Measurements from ENCODE around the gene CD8B2.
A peak's percentile ranks its signal among the peaks of the same experiment; 100 is the strongest.
"Not testable (repeated sequence)": the region's sequence is repeated elsewhere in the genome, so short reads cannot be mapped to it uniquely, and the experiment has no call there.

Gene CD8B2

DNA sequence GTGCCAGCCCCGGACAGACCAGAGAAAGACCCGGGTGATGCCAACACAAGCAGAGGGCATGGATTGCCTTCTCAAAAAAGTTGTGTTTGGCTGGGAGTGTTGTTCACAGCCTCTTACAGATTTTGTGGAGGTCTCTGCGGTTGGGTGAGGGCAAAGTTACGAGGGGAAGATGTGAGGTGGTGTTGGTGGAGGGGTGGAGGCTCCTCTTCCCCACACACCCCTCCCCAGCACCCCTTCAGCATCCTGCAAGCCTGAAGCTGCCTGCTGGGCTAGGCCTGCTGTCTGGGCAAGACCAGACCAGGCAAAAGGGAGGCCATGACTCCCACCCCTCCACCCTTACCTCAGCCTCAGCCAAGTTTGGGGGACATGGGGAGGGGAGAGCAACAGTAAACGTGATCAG lies 26.2 kb downstream of the CD8B2 start:
- not testable (repeated sequence) for DNase-seq

DNA sequence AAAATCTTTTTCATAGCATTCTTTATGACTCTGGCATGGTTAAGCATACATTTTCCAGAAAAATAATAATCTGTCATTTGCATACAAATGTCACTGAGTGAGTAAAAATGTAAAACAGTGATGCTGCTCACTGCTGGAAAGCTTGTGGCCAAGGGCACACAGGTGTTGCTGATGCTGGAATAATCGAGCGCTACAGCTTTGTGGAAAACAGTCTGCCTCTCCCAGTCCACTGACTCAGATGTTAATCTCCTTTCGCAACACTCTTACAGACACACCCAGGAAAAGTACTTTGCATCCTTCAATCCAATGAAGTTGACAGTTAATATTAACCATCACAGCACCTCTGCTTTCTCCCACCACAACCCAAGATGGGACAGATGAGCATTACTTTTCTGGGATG lies 27.7 kb downstream of the CD8B2 start:
- DNase-seq: not testable (repeated sequence)

DNA sequence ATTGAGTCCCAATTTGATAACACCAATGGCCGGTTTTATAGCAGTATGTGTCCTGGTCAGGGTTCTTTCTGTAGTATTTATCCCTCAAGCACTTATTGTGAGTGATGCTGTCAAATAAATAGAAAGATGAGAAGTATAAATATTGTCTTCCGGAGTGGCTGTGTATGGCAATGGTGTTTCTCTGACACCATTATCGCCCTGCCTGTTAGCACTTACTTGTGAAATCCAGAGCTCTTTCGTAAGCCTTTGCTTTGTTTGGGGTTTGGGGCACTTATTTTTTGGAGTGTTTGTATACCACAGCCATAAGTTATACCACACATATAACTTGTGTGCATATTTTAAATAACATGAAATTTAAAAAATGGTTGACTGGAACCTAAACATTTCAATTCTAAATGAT lies 29.3 kb downstream of the CD8B2 start:
- no peak for DNase-seq

DNA sequence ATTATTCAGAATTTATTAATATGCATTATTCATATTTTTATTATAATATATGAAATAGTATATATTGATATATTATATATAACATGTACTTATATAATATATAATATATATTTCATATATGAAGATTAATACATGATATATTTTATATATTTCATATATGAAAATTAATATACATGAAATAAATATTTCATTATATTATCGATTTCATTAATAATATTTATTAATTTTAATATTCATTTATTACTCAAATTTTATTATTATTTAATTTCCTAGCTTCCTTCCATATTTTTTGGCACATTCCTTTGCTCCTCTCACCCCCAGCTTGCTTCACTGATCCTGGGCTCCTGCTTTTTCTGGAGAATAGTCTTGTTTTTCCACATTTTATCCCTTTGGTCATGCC lies 29.7 kb downstream of the CD8B2 start:
- no peak for DNase-seq

DNA sequence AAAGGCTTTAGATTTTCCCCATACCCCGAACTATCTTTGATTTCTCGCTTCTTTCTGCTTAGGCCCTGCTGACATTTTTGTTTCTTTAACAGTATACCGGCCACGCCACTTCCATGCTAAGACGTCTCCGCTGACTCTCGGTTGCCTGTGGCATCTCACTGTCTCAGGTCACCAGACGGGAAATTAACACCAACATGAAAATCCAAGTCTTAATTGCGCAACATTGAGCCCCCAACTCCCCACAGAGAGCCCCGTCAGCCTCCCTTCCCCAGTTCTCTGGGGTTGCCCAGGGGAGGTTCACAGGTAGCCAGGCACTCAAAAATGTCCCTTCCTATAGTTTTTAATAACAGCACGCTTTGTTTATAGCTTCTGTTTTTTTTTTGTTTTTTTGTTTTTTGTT lies 30.2 kb downstream of the CD8B2 start:
- DNase-seq: no peak

DNA sequence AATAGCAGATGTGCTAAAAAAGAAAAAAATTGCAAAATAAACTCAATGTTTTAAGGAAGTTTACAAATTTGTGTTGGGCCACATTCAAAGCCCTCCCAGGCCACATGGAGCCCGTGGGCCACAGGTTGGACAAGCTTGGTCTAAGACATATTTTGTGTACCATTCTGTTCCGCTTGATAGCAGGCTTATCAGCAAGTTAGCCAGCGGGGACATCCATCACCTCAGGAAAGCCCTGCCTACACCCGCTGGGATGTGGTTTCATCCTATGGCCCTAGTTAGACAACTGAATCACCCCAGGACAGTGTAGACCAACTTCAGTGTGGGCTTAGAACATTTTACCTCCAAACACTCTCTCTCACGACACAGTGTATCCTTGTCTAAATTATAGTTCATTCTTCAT lies 32.6 kb downstream of the CD8B2 start:
- no peak for DNase-seq

DNA sequence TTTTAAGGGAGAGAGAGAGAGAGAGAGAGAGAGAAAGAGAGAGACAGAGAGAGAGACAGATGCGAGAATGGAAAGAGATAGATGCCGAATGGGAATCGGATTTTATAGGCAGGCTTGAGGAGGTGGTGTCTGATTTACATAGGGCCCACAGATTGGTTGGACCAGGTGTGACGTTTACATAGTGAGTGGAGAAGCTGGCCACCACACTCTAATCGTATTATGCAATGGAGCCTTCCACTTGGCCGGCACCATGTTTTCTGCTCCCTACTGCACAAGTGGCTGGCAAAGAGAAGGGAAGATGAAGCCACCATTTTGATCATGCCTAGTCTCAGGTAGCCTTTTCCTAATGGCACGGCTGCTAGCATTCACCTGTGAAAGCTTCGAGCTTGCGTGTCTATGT lies 33.9 kb downstream of the CD8B2 start:
- DNase-seq: no peak

DNA sequence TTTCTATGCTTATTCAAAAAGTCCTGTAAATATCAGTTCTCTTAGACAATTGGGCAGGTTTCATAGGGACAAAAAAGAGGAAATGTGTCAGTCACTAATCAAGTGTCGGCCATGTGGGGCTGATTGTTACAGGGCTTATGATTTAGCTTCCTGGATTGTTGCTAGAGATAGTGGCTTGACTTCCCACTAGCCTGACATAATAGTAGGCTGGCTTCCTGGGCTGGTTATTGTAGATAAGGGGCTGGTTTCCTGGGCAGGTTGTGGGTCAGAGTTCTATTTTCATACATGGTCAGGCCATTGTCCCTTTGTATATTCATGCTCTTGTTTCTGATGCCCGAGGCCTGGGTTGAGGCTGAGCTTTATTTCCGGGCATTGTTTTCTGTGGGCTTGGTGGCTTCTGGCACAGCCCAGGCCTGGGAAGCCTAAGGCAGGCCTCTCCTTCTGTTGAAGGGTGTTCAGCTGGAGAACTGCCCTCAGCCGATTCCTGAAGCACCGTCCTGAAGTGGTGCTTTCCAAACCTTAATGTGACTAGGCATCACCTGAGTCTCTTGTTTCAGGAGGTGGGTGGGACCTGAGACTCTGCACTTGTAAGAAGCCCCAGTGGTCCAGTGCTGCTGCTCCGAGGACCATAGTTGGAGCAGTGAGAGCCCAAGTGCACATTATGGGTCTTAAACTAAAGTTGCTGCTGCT lies 37.0 kb downstream of the CD8B2 start:
- DNase-seq: no peak

DNA sequence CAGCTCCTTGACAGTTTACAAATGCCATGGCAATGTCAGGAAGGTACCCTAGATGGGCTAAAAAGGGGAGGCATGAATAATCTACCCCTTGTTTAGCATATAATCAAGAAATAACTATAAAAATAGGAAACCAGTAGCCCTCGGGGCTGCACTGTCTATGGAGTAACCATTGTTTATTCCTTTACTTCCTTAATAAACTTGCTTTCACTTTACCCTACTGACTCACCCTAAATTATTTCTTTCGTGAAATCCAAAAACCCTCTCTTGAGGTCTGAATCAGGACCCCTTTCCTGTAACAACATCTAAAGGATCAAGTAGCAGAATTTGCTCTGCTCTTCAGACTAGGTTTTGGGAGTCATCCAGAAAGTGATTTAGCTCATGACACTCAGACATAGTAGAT lies 43.7 kb downstream of the CD8B2 start:
- no peak for DNase-seq

DNA sequence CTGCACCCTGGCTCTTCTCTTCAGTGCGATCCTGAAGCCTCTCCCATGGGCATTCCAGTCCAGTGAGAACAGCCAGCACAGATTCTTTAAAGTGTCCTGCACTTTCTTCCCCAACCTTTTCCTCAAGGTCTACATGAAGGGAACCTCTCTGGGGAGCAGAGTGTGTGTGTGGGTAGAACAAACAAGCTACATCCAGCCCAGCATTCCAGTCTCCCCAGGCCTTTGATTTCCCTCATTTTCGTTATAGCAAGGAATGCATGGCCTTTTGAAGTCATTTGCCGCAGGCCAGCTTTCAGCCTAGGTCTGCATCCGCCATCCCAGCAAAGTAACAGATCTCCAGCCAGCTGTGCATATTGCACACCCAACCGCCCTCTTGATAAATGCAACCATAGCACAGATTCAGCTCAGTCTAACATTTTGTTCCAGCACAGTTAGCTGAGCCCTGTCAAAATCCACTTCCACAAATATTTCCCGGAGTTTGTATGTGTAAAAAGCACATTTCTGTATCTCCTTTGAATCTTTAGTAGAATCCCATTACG lies 44.6 kb downstream of the CD8B2 start:
- DNase-seq: no peak

DNA sequence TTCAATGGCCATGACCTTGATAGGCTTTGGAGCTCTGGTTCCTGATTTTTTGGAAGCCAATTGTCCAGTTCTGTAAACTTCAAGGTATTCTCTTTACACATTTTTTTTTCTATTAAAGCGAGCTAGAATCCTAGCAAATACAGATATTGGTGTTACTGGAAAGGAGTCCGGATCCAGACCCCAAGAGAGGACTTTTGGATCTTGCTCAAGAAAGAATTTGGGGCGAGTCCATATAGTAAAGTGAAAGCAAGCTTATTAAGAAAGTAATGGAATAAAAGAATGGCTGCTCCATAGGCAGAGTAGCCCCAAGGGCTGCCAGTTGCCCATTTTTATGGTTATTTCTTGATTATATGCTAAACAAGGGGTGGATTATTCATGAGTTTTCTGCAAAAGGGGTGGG lies 45.1 kb downstream of the CD8B2 start:
- DNase-seq: no peak

DNA sequence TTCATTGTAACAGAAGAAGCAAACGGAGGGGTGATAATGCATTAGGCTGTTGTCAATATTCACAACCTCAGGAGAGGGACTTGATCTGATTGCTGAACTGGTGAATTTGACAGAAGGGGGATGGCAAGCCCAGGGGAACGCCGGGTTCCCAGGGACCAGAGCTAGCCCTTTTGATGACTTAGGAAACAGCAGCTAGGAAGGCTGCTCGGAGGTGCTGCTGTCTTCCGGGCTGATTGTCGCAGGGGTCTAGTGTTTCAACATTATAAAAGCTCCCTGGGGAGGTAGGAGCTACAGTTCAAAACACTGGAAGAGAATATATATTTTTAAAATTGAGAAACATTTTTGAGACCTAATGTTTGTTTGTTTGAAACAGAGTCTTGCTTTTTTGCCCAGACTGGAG lies 47.3 kb downstream of the CD8B2 start:
- no peak for DNase-seq

DNA sequence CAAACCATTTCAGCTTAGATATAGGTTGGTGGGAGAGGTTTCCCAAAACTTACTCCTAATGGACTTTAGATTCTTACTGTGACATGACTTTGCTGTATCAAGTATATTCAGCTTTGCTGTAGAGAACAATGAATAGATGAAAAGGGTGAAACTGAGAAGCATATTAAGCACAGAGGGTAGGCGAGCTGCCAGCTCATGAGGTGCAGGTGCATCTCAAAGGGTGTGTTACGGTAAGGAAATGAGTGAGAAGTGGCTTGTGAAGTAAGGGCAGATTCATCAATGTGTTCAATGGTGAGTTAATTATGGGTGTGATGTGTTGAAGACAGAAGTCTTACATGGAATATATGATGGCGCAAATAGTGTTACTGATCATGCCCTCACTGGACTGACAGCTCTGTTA lies 49.3 kb downstream of the CD8B2 start:
- no peak for DNase-seq

DNA sequence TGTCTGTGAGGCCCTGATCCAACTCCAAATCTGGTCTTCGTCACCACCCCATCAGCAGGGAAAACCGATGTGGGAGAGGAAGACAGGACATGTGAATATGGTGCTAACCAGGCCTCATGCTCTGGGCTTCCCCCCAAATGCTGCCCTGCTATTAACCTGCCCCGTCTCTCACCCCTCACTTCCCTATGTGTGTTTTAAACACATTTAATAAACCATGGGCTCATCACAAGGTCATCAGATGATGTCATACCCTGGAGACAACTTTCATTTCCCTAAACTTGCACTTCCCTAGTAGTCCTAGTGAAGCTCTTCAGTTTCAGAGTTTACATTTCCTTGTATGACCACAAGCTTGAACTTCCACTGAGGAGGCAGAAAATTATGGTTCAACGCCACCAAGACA lies 49.9 kb downstream of the CD8B2 start:
- no peak for DNase-seq

DNA sequence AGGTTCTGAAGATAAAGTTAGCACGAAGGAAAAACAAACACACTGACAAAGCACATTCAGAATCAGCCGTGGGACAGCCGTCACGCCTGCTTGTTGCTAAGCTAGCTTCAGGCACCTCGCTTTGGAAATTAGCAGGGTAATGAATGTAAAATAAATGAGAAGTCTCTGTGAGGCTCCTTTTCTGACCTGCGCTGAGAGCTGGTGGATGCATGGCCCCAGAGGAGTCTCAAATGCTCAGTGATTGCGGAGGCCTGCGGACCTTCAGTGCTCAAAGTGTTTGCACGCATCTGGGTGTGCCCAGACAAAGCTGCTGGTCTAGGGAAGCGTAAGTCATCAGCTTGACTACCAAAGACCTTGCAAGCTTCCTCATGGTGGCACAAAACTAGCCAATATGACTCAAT lies 50.6 kb downstream of the CD8B2 start:
- DNase-seq: no peak

DNA sequence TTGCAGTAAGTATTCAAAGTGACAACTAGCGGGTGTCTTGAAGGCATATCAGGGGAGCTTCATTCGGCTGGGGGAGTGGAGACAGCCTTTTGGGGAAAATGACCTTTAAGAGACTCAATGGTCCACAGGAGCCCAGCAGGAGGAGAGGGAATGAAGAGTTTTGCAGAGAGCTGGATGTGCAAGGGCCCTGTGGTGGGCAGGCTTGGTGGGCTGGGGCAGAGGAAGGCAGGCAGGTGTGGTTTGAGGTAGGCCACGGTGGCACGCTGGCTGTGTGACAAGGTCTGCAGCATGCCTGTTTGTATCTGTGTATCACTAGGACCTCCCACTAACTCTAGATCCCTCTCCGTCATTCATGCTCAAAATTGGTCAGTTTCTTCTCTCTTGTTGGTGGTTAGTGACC lies 53.7 kb downstream of the CD8B2 start:
- DNase-seq: no peak

DNA sequence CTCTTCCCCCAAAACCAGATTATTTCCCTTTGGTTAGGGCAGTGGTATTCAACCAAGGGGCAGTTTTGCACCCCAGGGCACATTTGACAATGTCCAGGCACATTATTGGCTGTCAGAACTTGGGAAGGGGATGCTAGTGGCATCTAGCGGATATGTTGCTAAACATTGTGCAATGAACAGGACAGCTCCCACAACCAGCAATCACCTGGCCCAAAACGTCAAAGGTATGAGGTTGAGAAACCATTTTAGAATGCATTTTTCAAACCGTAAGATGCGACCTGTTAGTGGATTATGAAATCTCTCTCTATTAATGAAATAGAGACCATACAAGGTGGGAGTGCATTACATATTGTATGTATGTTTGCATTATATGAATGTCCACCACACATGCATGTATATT lies 54.2 kb downstream of the CD8B2 start:
- DNase-seq: no peak

DNA sequence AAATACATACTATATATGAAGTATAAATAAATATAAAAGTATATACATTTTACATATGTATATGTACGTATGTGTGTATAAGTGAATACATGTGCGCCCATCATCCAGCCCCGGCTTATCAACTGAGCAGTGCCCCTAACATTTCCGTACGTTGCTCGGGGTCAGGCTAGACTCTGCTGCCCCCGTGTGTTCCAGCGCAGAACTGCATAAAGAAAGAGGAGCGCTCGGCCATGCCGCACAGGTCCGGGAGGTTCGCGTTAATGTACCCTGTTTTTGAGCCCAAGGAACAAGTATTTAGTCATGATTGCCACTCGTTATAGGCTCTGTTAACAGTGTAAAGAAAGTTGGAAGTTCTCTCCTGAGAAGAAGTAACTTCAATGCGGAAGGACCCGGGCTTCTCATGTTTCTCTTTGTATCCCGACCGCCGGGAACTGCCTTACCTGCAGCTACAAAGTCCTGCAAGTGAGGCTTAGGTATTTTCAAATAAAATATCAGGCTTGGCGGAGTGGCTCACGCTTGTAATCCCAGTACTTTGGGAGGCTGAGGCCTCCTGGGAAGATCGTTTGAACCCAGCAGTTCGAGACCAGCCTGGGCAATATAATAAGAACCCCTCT lies 55.7 kb downstream of the CD8B2 start:
- DNase-seq: peak; percentile 46

DNA sequence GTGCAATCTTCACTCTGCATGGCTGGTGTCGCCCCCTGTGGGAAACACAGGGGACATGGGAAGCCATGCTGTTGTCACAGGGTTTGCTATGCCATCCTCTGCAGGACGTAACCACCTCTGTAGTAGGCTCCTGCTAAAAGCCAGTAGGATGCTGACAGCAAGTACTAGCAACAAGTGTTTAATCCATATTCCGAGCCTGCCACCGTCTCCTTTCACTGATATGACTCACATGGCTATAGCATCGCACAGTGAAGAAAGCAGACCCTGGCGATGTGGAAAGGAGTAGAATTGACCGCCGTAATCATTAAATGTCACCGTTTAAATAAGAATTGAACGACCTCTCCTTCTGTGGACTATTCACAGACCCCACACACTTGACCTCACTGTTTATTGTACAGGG lies 57.8 kb downstream of the CD8B2 start:
- DNase-seq: no peak

DNA sequence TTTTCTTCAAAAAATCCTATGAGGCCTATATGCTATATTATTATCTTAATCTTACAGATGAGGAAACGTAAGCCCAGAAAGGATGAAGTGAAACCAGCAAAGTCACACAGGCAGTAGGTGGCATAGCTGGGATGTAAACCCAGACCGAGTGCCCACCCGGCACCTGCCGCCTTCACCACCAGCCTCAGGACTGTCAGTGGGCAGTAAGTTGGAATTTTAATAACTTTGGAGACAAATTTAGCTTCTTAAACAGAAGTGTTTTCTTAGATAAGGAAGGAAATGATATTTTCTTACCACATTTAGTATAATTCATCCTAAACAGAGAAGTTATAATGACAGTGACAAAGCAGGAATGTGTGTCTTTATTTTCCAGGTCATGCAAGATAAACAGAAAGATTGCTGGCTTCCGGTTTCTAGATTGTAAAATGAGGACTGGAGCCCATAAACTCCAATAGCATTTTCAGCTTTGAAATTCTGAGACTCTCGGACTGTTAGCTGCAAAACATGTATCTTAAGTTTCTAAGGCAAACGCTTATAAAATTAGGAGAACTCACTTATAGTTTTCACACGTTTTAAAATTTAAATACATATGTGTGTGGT lies 59.3 kb downstream of the CD8B2 start:
- DNase-seq: no peak

DNA sequence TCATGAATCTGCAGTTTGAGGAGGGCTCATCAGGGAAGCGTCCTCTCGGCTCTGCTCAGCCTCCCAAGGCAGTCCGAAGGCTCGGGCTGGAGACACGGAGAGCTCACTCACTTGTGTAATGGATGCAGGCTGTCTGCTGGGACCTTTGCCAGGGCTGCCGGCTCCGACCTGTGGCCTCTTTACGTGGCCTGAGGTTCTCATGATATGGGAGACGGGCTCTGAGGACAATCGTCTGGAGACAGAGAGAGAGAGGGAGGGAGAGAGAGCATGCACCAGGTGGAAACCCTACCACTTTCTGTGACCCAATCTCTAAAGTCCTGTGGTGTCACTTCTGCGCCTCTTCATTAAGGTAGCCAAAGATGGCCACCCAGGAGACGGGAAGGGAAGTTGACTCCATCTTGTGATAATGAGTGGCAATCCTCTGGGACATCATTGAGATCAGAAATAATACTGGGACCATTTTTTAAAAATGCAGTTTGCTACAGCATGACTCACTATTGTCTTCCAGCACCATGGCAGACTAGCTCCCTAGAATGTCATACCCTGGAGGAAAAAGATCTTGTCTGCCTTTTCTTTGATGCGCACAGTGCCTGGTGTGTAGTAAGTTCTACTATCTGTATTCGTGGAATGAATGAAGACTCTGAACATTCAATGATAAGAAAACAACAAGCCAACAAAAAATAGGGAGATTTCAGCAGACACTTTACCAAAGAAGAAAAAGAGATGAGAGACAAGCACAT lies 60.2 kb downstream of the CD8B2 start:
- DNase-seq: no peak

DNA sequence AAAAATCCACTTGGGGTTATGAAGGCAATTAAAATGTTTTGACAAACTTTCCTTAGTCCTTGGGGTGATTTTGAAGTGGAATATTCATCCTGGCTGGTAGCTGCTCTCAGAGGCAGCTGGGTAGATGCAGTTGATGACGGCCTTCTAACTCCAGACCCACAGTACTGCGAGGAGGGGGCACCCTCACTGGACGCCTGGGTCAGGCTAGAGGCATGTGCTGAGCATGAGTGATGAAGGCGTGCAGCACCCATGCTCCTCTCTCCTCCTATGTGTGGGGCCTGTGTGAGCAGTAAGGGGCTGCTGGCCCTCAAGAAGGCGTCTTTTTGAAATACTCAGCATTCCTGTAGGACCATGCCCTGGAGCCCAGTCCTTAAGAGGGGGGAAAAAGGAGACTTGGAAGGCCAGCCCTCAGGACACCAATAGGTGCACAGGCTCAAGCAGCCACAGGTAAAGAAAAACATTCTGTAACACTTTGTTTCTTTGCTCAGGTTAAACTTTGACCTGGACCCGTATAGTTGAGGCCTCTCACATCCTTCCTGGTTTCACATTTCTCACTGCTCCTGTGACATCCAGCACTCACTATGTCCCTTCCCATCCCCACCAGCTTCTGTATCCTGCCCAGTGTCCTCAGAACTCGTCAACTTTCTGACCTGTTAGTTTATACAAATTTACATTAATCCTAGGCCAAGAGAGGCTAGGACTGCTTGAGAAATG lies 64.4 kb downstream of the CD8B2 start:
- no peak for DNase-seq

DNA sequence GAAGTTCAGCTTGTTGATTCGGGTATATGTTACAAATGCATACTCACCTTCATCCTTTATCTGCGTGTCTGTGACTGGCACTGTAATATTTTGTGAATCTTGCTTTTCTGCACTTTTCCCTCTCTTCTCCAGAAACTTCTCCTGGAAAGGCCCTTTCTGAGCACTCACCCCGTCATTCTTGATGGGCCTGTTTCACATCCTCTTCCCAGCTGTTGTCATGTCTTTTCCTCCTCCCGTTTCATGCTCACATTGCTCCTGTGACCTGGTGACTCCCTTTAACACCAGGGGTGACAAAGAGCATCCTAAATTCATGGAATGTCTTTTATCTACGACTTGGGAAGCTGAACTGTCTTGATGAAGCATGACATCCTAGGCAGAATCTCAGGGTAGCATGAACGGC lies 65.8 kb downstream of the CD8B2 start:
- DNase-seq: no peak

Data from NCI-H1436 (cell line).